CD4-positive, alpha-beta T cell treated with Interleukin-17A for 1 hour (primary cell): Measurements from ENCODE around the gene GARIN3.

ENCODE experiments used
- DNase-seq: peaks from one replicate; pipeline ENCODE4 v3.0.0-alpha.2; 2020

Gene GARIN3

GRCh38 chr5:157142317-157143126, 23.5 kb downstream of the GARIN3 start, which contains the start of gene MED7:
Gene MED7 (minus strand): TSS chr5:157142865. CDS start chr5:157139431, 3,434 bp downstream.
- DNase-seq, result peak; percentile 99

- DNase-seq, result no peak
Measured at GRCh38 chr5:157137691-157138090, 28.4 kb downstream of the GARIN3 start.

- no peak for DNase-seq
Measured at GRCh38 chr5:157132281-157132612, 33.8 kb downstream of the GARIN3 start.

- DNase-seq, result no peak
Measured at GRCh38 chr5:157130925-157131324, 35.1 kb downstream of the GARIN3 start.

GRCh38 chr5:157121709-157122108, 44.4 kb downstream of the GARIN3 start:
- no peak for DNase-seq

- no peak for DNase-seq
Measured at GRCh38 chr5:157120102-157120501, 46.0 kb downstream of the GARIN3 start.

GRCh38 chr5:157116483-157116954, 49.5 kb downstream of the GARIN3 start:
- DNase-seq, result no peak

GRCh38 chr5:157115502-157115901, 50.6 kb downstream of the GARIN3 start:
- DNase-seq, result no peak

GRCh38 chr5:157115012-157115411, 51.1 kb downstream of the GARIN3 start:
- DNase-seq, result no peak

GRCh38 chr5:157113002-157113401, 53.1 kb downstream of the GARIN3 start:
- no peak for DNase-seq
